Measurements from ENCODE around the gene KCP.
A peak's percentile ranks its signal among the peaks of the same experiment; 100 is the strongest.

Gene KCP

DNA sequence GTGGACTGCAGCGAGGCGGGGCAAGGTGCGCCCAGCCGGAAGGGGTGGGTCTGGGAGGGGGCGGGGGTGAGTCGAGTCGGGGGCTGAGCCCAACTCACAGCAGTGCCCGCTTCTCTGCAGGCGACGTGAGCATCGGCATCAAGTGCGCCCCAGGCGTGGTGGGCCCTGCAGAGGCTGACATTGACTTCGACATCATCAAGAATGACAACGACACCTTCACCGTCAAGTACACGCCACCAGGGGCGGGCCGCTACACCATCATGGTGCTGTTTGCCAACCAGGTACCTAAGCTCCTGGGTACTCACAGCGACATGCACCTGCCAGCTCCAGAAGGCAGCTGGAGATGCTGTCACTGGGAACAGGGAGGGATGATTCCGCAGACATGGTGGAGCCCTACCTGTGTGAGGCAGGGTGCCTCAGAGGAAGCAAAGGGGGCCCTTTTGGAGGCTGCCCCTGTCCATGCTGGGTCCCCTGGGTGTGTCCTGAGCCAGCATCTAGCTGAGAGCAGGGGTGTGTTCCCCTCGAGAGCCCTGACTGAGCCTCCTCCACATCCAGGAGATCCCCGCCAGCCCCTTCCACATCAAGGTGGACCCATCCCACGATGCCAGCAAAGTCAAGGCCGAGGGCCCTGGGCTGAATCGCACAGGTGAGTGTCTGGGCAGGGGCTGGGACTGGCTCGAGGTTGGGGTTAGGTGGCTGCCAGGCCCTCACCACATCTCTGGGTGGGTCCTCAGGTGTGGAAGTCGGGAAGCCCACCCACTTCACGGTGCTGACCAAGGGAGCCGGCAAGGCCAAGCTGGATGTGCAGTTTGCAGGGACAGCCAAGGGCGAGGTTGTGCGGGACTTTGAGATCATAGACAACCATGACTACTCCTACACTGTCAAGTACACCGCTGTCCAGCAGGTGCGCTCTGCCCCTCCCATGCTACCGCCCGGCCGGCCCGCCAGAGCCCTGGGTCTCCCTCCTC, 67.6 kb downstream of the KCP start:
- no peak for DNase-seq (ENCODE audit: low read depth in 2 of 2, low spot score in 1 of 2)

DNA sequence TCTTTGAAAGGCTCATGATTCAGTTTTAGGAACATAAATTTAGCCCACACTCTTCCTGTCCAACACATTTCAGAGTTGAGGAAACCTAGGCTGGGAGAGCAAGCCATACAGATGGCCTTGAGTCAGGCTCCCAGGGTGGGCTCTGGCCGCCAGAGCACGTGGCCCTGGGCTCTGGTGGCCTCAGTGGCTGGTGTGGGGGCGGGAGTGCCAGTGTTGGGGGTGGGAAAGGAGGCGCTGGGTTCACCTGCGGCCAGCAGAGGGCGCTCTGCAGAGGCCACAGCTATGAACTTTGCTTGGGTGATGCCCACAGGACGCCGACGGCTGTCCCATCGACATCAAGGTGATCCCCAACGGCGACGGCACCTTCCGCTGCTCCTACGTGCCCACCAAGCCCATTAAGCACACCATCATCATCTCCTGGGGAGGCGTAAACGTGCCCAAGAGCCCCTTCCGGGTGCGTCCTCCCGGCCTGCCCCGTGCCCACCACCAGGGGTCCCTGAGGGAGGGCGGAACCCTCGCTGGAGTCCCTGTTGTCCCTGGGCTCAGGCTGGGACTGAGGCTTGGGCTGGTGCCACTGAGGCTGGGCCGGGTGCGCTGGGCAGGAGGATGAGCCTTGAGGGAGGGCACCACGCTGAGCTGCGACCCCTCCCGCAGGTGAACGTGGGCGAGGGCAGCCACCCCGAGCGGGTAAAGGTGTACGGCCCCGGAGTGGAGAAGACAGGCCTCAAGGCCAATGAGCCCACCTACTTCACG, 68.4 kb downstream of the KCP start:
- peak in 1 of 2 donors; percentile 10 for DNase-seq (ENCODE audit: low read depth in 2 of 2, low spot score in 1 of 2)

DNA sequence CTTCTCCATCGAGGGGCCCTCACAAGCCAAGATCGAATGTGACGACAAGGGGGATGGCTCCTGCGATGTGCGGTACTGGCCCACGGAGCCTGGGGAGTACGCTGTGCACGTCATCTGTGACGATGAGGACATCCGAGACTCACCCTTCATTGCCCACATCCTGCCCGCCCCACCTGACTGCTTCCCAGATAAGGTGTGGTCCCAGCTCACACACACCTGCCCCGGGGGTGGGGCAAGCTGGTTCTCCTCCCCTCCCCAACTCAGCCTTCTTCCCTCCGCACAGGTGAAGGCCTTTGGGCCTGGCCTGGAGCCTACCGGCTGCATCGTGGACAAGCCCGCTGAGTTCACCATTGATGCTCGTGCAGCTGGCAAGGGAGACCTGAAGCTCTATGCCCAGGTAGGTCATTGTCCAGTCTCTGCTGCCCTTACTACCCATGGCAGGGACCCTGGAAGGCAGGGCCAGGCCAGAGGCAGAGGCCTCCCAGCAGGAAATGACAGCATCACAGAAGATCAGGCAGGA, 69.3 kb downstream of the KCP start:
- no peak for DNase-seq (ENCODE audit: low read depth in 2 of 2, low spot score in 1 of 2)

DNA sequence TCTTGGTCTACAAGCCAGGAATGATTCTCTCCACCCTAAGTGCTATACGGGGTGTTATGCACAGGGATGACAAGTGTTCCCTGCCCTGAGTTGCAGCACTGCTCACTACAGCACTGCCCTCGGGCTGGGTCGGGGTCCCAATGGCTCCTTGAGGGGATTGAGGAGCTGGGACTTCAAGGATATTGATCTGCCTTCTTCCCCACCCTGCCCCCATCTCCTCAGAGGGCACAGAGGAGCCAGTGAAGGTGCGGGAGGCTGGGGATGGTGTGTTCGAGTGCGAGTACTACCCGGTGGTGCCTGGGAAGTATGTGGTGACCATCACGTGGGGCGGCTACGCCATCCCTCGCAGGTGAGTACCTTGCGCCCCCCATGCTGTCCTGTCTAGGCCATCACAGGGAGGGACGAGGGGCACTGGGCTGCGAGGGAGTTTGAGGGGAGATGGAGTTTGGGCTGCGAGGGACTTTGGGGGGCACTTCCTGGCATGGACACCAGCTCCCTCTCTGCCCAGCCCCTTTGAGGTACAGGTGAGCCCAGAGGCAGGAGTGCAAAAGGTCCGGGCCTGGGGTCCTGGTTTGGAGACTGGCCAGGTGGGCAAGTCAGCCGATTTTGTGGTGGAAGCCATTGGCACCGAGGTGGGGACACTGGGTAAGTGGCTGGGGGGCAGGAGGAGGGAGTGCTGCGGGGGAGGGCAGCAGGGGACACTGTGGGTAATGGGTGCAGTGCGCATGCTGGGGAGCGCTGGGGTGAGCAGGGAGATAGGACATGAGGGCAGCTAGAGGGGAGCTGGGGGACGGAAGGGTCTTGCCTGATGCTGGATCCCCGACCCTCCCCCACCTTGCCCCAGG, 70.0 kb downstream of the KCP start:
- no peak for DNase-seq (ENCODE audit: low read depth in 2 of 2, low spot score in 1 of 2)

DNA sequence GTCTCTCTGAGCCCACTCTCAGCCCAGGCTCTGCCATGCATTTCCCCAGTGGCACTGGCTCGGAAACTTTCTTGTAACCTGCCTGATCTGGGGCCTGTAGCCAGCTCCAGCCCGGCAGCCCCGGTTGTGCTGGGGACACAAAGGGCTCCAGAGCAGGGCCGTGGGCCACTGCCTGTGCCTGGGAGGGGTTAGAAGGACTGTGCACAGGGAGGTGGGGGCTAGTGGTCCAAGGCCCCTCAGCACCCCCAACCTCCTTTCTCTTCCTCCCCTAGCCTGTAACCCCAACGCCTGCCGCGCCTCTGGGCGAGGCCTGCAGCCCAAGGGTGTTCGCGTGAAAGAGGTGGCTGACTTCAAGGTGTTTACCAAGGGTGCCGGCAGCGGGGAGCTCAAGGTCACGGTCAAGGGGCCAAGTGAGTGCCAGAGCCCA, 70.7 kb downstream of the KCP start:
- no peak for DNase-seq (ENCODE audit: low read depth in 2 of 2, low spot score in 1 of 2)

DNA sequence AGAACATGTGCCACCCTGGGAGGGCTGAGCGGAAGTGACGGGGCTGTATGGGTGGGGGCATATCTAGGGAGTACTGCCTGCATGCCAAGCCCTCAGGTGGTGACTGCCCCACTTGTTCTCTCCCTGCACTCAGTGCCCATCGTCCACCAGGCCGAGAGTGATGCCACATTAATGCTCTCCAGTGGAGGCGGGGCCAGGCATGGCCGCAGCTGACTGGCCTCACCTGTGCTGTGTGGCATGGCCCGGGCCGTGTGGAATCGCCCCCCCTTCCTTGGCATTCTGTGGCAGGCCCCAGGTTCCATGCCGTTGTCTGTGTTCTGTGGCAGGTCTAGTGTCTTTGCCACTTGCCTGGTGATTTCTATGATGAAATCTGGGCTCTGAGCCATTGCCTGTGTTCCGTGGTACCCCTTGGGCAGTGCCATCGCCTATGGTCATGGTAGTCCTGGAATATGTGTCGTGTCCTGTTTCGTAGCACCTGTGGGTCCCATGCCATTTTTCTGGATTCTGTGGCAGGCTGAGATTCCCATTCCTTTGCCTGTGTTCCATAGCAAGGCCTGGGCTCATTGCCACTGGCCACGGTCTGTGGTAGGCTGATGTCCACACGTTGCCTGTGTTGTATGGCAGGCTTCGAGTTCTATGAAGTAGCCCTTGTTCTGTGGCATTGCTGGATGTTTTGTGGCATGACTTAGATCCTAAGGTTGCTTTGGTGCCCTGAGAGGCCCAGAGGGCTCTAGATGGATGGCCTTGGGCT, 71.4 kb downstream of the KCP start:
- no peak for DNase-seq (ENCODE audit: low read depth in 2 of 2, low spot score in 1 of 2)

DNA sequence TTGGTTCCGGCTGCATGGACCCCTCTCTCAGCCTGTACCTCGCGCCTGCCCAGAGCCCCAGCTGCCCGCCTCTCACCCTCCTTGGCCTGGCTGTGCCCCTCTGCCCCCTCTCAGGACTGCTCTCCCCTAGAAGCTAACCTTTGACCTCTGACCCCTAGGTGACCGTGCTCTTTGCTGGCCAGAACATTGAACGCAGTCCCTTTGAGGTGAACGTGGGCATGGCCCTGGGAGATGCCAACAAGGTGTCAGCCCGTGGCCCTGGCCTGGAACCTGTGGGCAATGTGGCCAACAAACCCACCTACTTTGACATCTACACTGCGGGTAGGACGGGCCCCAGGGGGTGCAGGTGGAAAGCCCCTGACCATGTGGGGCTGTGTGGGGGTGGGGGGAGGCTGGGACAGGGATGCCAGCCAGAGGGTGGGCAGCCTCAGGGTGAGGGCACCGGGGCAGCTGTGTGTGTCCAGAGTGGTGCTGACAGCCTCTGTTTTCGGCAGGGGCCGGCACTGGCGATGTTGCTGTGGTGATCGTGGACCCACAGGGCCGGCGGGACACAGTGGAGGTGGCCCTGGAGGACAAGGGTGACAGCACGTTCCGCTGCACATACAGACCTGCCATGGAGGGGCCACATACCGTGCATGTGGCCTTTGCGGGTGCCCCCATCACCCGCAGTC, 72.3 kb downstream of the KCP start:
- no peak for DNase-seq (ENCODE audit: low read depth in 2 of 2, low spot score in 1 of 2)

DNA sequence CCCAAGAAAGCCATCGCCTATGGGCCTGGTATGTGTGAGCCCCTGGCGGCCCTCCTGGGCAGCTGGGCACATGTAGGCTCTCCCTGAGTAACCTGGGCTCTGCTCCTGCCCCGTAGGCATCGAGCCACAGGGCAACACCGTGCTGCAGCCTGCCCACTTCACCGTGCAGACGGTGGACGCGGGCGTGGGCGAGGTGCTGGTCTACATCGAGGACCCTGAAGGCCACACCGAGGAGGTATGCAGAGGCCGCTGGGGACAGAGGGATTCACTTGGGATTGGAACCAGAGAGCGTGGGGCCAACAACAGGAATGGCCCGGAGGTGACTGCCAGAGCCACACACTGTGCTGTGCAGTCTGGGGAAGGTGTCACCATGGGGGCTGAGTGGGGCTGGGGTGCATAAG, 73.0 kb downstream of the KCP start:
- no peak for DNase-seq (ENCODE audit: low read depth in 2 of 2, low spot score in 1 of 2)

DNA sequence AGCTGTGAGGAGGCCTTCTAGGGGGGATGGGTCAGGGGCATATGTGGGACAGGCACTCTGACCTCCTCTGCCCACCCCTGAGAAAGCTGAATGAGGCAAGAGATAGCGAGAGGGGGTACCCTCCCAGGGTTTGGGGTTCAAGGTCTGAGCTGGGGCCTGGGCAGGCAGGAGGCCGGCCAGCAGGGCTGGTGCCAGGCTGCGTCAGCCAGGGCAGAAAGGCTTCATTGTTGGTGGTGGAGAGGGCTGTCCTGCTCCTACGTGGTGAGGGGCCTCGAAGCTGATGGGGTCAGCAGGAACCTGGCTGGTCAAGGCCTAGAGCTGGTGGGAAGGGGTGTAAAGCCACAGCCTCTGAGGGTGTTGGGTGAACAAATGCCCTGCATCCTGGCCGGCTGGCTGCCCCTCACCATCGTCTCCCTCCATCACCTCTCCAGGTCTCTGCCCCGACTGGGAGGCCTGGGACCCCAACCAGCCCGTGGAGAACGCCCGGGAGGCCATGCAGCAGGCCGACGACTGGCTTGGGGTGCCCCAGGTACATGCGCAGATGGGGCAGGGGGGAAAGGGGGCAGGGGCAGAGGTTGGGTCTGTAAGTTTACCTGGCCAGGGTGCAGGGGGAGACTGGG, 73.7 kb downstream of the KCP start:
- DNase-seq (ENCODE audit: low read depth in 2 of 2, low spot score in 1 of 2): no peak

DNA sequence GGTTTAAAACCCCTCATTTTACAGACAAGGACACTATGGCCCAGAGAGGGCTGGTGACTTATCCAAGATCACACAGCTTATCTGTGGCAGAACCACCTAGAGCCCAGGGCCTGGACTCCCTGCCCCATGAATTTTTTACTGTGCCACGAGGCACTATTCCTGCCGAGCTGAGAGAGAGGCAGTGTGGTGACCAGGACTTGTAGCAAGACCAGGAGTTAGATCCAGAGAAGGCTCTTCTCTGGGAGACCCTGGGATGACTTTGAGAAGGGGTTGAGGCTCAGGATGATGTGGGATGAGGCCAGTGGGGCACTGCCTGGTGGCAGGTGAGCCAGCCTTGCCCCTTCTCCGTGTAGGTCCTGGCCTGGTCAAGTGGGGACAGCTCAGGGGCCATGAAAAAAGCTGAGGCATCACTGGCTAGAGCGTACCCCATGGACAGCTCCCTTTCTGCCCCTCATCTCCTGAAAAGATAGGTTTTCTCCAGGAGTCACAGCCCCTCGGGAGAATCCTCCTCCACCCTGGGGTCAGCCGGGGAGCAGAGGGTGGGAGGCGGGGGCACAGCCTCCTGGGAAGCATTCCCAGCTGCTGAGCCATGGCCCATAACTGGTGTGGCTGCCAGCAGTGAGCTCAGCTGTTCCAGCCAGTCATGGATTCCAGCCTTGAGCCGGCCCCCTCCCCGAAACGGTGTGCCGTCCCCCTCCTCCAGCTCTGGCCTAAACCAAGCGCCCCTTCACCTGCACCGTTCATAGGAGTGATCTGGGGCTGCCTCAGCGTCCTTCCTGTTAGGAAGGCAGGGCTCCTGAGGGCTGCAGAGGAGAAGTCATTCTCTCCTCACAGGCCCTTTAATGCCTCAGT, 74.5 kb downstream of the KCP start:
- DNase-seq (ENCODE audit: low read depth in 2 of 2, low spot score in 1 of 2): no peak

DNA sequence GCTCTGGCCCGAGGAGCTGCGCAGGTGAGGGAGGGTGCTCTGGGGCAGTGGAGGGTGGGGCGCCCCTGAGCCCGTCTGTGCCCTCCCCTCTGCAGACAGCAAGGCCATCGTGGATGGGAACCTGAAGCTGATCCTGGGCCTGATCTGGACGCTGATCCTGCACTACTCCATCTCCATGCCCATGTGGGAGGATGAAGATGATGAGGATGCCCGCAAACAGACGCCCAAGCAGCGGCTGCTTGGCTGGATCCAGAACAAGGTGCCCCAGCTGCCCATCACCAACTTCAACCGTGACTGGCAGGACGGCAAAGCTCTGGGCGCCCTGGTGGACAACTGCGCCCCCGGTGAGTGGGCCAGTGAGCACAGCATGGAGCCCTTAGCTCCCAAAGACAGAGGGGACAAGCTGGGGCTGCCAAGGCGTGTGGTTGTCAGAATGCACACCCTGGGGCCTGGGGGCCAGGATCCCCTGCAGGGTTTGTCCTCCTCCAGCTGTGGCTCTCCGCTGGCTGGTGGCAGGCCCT, 75.2 kb downstream of the KCP start:
- DNase-seq (ENCODE audit: low read depth in 2 of 2, low spot score in 1 of 2): no peak

DNA sequence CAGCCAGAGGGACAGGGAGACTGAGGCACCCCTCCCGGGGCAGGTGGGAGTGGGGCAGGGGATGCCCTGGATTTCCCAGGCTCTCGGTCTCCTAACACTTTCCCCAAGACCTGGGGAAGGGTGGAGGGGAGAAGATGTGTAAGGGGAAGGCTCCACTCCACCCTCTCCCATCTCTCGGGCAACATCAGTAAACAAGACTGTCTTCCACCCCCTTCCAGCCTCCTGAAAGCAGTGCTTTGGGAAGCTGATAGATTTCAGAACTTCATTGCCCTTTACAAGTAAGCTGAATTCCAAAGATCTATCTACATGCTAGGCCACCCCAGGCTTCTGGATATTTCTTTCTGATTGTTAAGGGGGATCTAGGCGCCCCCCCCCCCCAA, 76.6 kb downstream of the KCP start:
- DNase-seq (ENCODE audit: low read depth in 2 of 2, low spot score in 1 of 2): no peak

DNA sequence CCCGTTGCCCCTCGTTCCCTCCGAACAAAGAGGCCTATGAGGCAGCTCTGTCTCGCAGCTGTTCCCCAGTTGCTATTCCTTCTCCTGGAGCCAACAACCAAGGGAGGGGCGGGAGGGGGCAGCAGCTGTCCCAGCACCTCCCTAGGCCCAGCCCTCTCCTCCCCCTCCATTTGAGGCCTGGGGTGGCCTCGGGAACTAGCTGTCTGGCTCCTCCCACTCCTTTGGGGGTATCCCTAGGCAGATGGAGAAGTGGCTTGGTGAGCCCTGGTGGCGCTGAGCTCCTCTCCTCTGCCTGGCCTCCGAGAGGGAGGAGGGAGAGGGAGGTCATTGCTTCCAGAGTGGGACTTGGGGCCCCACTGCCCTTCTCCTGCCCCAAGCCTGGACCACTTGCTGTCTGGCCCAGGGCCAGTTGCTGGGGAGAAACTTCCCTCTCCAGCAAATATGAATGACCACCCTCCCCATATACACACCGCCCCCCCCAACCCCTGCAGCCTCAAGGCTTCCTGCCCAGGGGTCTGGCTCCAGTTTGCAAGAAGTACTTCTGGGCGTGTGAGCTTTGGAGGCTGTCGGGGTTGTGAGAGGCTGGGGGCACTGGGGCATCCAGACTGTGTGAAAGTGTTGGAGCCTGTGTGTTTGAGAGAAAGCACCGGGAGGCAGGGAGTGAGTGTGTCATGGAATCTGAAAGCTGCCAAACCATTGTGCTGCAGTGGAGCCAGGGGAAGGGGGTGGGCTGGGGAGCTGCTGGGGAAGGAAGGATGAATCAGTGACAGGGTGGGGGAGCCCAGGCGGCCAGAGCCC, 77.2 kb downstream of the KCP start:
- DNase-seq (ENCODE audit: low read depth in 2 of 2, low spot score in 1 of 2): no peak

DNA sequence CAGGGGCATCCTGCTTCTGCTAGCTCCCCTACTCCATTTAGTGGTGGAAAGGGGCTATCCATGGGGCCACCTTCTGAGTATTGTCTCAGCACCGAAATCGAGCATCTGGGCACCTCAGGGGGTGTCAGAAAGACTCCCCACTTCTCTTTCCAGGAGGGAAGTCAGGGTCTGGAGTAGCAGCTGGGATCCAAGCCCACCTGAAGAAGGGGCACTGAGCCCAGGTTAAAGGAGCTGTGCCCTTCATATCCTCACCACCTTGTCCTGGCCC, 77.7 kb downstream of the KCP start:
- DNase-seq (ENCODE audit: low read depth in 2 of 2, low spot score in 1 of 2): no peak

DNA sequence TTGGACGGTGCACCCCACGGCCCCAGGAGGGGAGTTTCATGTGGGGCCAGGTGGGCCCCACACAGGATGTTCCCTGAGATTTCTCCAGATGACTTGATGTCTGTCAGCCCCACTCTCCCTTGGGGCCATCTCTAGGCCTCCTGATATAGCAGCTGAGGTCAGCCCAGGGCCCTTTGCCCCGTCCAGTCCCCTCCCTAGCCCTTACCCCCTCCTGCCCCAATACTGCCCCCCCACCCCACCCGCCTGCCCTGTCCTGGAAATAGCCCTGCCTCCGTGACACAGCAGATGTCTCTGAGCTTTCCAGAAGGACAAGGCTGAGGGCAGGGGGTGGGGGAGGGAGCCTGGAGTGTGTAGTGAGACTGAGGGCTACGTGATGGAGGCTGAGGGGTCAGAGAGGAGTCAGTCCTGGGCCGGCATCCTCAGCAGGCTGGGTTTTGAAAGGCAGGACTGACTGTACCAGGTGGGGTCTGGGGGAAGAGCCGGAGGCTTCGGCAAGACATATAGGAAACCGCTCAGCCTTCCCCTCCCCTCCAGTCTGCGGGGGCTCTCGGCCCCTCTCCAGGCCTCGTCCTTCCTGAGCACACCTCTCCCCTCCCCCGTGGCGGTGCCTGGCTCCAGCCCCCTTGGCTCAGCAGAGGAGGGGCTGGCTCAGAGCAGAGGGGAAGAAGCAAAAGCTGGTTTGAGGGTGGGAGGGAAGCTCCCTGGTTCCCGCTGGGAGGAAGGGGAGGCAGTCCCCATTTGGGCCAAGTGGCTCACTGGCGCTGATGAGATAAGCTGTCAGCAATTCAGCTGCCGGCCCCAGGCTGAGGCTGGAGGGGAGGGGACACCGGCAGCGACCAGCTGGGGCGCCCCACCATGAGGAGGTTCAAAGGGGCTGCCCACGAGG, 78.3 kb downstream of the KCP start:
- no peak for DNase-seq (ENCODE audit: low read depth in 2 of 2, low spot score in 1 of 2)

DNA sequence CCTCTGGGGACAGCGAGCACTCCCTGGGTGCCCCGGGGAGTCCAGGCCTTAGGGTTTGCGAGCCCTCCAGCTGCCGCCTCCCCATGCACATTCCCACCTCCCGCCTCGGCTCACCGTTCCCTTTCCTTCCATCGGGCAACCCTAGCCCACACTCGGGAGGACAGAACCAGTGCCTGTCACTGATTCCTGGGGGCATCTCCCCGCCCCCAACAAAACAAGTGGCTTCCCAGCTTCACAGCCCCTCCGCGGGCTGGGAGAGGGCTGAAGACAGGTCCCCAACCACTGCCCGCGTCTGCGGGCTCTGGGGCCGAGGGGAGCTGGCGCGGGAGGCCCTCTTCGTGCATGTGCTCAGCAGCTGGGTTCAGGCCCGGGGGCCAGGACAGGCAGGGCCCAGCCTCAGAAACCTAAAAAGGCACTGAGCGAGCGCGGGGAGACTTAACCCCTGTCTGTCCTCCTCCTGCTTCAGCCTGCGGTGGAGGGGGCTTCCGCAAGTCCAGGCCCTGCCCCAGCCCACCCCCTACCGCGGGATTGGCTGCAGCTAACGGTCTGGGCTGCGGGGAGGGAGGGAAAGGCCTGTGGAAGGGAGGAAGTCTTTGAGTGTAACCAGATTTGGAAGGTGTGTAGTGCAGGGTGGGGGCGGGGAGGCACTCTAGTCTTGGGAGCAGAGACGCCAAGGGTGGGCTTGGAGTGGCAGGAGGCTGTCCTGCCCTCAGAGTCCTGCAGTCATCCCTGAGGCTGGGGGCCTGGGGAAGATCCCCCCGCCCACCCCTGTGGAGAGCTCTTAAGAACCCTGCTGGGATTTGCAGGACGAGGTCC, 79.1 kb downstream of the KCP start:
- no peak for DNase-seq (ENCODE audit: low read depth in 2 of 2, low spot score in 1 of 2)

All from stimulated activated CD8-positive, alpha-beta memory T cell treated with anti-CD3 and anti-CD28 coated beads, Interleukin-4, amount 100 ng/mL, for 4 hours (primary cell).